ENCODE data around the gene C12orf56. TPM values are rescaled to one million over a fixed set of nuclear protein-coding genes. Genes with fewer than 3 reads are reported as not detected.
"Not testable (repeated sequence)": the region's sequence is repeated elsewhere in the genome, so short reads cannot be mapped to it uniquely, and the experiment has no call there.

C12orf56 gene
- total RNA-seq, 1 experiment from 2014 or later, result not detected

GRCh38 chr12:64218597-64218996 is 172.0 kb downstream of the C12orf56 start (continued):
- TF ChIP-seq MAX (IDR thresholded peaks at IDR 0.05), result no peak
- no peak for TF ChIP-seq CEBPB (IDR thresholded peaks at IDR 0.05; ENCODE audit: low read depth)
- TF ChIP-seq RAD21 (IDR thresholded peaks at IDR 0.05; ENCODE audit: low read depth), result no peak
- no peak for TF ChIP-seq CBX3 (IDR thresholded peaks at IDR 0.05; ENCODE audit: low read depth)
- TF ChIP-seq YY1 (IDR thresholded peaks at IDR 0.05; ENCODE audit: extremely low read depth, insufficient replicate concordance, low read depth, low read length), result no peak

DNA sequence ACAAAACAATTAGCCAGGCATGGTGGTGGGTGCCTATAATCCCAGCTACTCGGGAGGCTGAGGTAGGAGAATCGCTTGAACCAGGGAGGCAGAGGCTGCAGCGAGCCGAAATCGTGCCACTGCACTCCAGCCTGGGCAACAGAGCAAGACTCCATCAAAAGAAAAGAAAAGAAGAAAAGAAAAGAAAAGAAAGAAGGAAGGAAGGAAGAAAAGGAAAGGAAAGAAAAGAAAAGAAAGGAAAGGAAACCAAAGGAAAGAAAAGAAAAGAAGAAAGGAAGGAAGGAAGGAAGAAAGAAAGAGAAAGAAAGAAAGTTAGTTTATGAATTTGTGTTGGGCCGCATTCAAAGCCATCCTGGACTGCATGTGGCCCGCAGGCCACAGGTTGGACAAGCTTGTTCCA is 172.9 kb downstream of the C12orf56 start:
- H3K4me2 ChIP-seq (ENCODE audit: low read length); DNase-seq (ENCODE audit: low read depth, low spot score); H4K20me1 ChIP-seq (ENCODE audit: insufficient read depth); RAD21 ChIA-PET (ENCODE audit: low non-redundant PET in 1 of 2, low total read pairs in 2 of 2, uncharacterized antibody in 2 of 2, unreplicated experiment in 2 of 2); BruUV-seq (replicated peaks); H3K9ac ChIP-seq (ENCODE audit: low read length); intact Hi-C loops (cut with micrococcal nuclease); H3K4me3 ChIP-seq (replicated peaks in 1 of 2; ENCODE audit: low read depth in 1 of 2, low read length in 2 of 2); ATAC-seq; CTCF ChIA-PET; H2AFZ ChIP-seq (ENCODE audit: low read depth, low read length, poor library complexity, severe bottlenecking); H3K9me3 ChIP-seq (ENCODE audit: control insufficient read depth in 1 of 2, insufficient read depth in 1 of 2, low read depth in 1 of 2, low read length in 2 of 2); H3K27ac ChIP-seq (ENCODE audit: low read depth, low read length); H3K9me2 ChIP-seq (ENCODE audit: insufficient read depth); H3K36me3 ChIP-seq (ENCODE audit: control insufficient read depth in 1 of 2, insufficient read depth in 2 of 2, low read length in 2 of 2); POLR2A ChIA-PET; H3K27me3 ChIP-seq (ENCODE audit: insufficient read depth, low read length): not testable (repeated sequence)
- Histone ChIP-seq H3K79me2 (ENCODE audit: insufficient read depth, low read length) (peaks cover 25% of the 10 kb centered on the region), H3K4me1 (ENCODE audit: control insufficient read depth in 1 of 2, insufficient read depth in 2 of 2, low read length in 2 of 2) (peaks cover 0 to 14% of the 10 kb centered on the region in 2 experiments; a peak in 2 of 4 replicates)

DNA sequence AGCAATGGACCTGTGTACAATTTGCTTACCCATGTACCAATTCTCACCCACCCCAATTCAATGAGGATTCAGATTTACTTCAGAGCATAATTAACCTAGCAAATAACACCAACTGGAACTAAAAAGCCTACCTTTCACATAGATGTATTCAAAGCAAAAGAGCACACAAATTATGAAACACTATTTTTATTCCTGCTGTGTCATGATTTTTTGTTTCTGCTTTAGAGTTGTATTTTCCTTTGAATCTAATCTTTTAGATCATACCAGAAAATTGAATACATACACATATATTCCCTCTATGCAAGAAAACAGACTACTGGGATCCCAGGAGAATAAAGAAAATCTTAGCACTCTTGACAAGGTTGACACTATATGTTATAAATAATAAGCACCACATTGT is 174.3 kb downstream of the C12orf56 start:
- intact Hi-C loops (cut with micrococcal nuclease), result no loop called here
- H3K79me2 ChIP-seq (ENCODE audit: insufficient read depth, low read length), result peaks cover 21% of the 10 kb centered on the region
- H4K20me1 ChIP-seq (ENCODE audit: insufficient read depth), result no peaks in the 10 kb centered on the region
- POLR2A ChIA-PET, result no interaction called here
- DNase-seq (ENCODE audit: low read depth, low spot score) (no peak), ATAC-seq (no peak)
- peaks cover 2 to 3% of the 10 kb centered on the region in 2 experiments; a peak in 3 of 4 replicates for H3K36me3 ChIP-seq (ENCODE audit: control insufficient read depth in 1 of 2, insufficient read depth in 2 of 2, low read length in 2 of 2)
- peaks cover 0 to 7% of the 10 kb centered on the region in 2 experiments; a peak in 2 of 4 replicates for H3K4me1 ChIP-seq (ENCODE audit: control insufficient read depth in 1 of 2, insufficient read depth in 2 of 2, low read length in 2 of 2)
- no peaks in the 10 kb centered on the region for H3K9me3 ChIP-seq (ENCODE audit: control insufficient read depth in 1 of 2, insufficient read depth in 1 of 2, low read depth in 1 of 2, low read length in 2 of 2)
- no peaks in the 10 kb centered on the region for H3K27me3 ChIP-seq (ENCODE audit: insufficient read depth, low read length)
- CTCF ChIA-PET, result no interaction called here
- BruUV-seq (replicated peaks), result no TSS peak
- no peak overlapping the region for H3K27ac ChIP-seq (ENCODE audit: low read depth, low read length)
- no peak for TF ChIP-seq EZH2phosphoT487 (IDR thresholded peaks at IDR 0.05; ENCODE audit: borderline replicate concordance)
- TF ChIP-seq ATF3 (IDR thresholded peaks at IDR 0.05), result no peak
- no peak overlapping the region for H3K4me2 ChIP-seq (ENCODE audit: low read length)
- H3K4me3 ChIP-seq (replicated peaks in 1 of 2; ENCODE audit: low read depth in 1 of 2, low read length in 2 of 2), result no peak overlapping the region
- RAD21 ChIA-PET (ENCODE audit: low non-redundant PET in 1 of 2, low total read pairs in 2 of 2, uncharacterized antibody in 2 of 2, unreplicated experiment in 2 of 2), result no interaction called here
- no peak overlapping the region for H2AFZ ChIP-seq (ENCODE audit: low read depth, low read length, poor library complexity, severe bottlenecking)
- H3K9me2 ChIP-seq (ENCODE audit: insufficient read depth), result no peaks in the 10 kb centered on the region
- H3K9ac ChIP-seq (ENCODE audit: low read length), result no peak overlapping the region

Other genes with a start within 250 kb of the C12orf56 start
- 18.1 TPM for gene KICS2, start 168.5 kb downstream of the C12orf56 start, total RNA-seq (2021; ENCODE audit: unreplicated experiment)
- gene XPOT, start 13.6 kb upstream of the C12orf56 start, total RNA-seq (2021; ENCODE audit: unreplicated experiment), result 120 TPM
- 27.0 TPM for gene TBK1, start 61.4 kb upstream of the C12orf56 start, total RNA-seq (2021; ENCODE audit: unreplicated experiment)
- gene RASSF3, start 219.7 kb upstream of the C12orf56 start, total RNA-seq (2021; ENCODE audit: unreplicated experiment), result 67.1 TPM